Stomach smooth muscle (tissue), 2 donors: ENCODE results near the gene COG5.

ENCODE experiments used
- H3K27ac ChIP-seq: one replicate; pipeline ENCODE4 v1.7.0; 2013; ENCODE audit warnings: mild to moderate bottlenecking, low read length, inconsistent platforms
- H3K27me3 ChIP-seq, 2 donors: one replicate each; pipeline ENCODE4 v1.7.0; 2013; ENCODE audit warnings: low read length in 2 of 2; ENCODE audit not compliant: insufficient read depth in 2 of 2, control insufficient read depth in 1 of 2
- H3K36me3 ChIP-seq, 2 donors: one replicate each; pipeline ENCODE4 v1.7.0; 2013; ENCODE audit warnings: low read length in 2 of 2; ENCODE audit not compliant: control insufficient read depth in 2 of 2, insufficient read depth in 2 of 2
- H3K4me1 ChIP-seq: one replicate; pipeline ENCODE4 v1.7.0; 2013; ENCODE audit warnings: low read length; ENCODE audit not compliant: control insufficient read depth, insufficient read depth
- H3K4me3 ChIP-seq, 2 donors: one replicate each; pipeline ENCODE4 v1.7.0; 2013; ENCODE audit warnings: low read length in 2 of 2
- H3K9ac ChIP-seq, 2 donors: one replicate each; pipeline ENCODE4 v1.7.0; 2013; ENCODE audit warnings: low read length in 2 of 2, mild to moderate bottlenecking in 1 of 2
- H3K9me3 ChIP-seq, 2 donors: one replicate each; pipeline ENCODE4 v1.7.0; 2013; ENCODE audit warnings: low read length in 2 of 2; ENCODE audit not compliant: control insufficient read depth in 2 of 2
- donor health status: healthy.
- donor health status: Pancreatic carcinoma.

The COG5 gene

GRCh38 chr7:107190090-107190489 is 373.6 kb downstream of the COG5 start:
- Histone ChIP-seq H3K4me3 (no peak overlapping the region), H3K36me3 (peaks cover 23 to 29% of the 10 kb centered on the region in 2 donors), H3K9ac (no peak overlapping the region), H3K27me3 (no peaks in the 10 kb centered on the region), H3K27ac (no peak overlapping the region), H3K9me3 (no peaks in the 10 kb centered on the region), H3K4me1 (no peaks in the 10 kb centered on the region)

- no peaks in the 10 kb centered on the region for H3K27me3 ChIP-seq
- H3K36me3 ChIP-seq = peaks cover 25 to 39% of the 10 kb centered on the region in 2 donors
- no peaks in the 10 kb centered on the region for H3K9me3 ChIP-seq
- H3K9ac ChIP-seq = no peak overlapping the region
- H3K4me1 ChIP-seq = no peaks in the 10 kb centered on the region
- no peak overlapping the region for H3K27ac ChIP-seq
- no peak overlapping the region for H3K4me3 ChIP-seq
These were observed 375.9 kb downstream of the COG5 start for GRCh38 chr7:107187774-107188173.

- Histone ChIP-seq H3K9me3 (no peaks in the 10 kb centered on the region), H3K36me3 (peaks cover 23 to 36% of the 10 kb centered on the region in 2 donors), H3K27me3 (no peaks in the 10 kb centered on the region), H3K4me1 (no peaks in the 10 kb centered on the region), H3K27ac (no peak overlapping the region), H3K4me3 (no peak overlapping the region), H3K9ac (no peak overlapping the region)
These were observed 377.5 kb downstream of the COG5 start for GRCh38 chr7:107186240-107186639.

- Histone ChIP-seq H3K4me3 (no peak overlapping the region), H3K36me3 (peaks cover 22 to 31% of the 10 kb centered on the region in 2 donors), H3K9me3 (no peaks in the 10 kb centered on the region), H3K27ac (no peak overlapping the region), H3K4me1 (no peaks in the 10 kb centered on the region), H3K27me3 (no peaks in the 10 kb centered on the region), H3K9ac (no peak overlapping the region)
These were observed 378.0 kb downstream of the COG5 start for GRCh38 chr7:107185716-107186115.

DNA sequence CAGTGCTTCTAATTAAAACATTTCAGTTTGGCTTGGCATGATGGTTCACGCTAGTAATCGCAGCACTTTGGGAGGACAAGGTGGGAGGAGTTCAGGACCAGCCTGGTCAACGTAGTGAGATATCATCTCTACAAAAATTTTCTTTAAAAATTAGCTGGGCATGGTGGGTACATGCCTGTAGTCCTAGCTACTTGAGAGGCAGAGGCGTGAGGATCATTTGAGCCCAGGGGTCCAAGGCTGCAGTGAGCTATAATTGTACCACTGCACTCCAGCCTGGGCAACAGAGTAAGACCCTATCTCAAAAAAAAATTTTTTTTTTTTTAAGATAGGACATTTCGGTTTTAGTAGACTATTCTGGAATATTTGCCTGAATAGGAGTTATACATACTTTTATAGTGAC is 382.5 kb downstream of the COG5 start:
- H3K27ac ChIP-seq = no peak overlapping the region
- no peaks in the 10 kb centered on the region for H3K27me3 ChIP-seq
- H3K4me1 ChIP-seq = peaks cover 3% of the 10 kb centered on the region
- no peaks in the 10 kb centered on the region for H3K9me3 ChIP-seq
- H3K4me3 ChIP-seq = no peak overlapping the region
- H3K9ac ChIP-seq = no peak overlapping the region
- H3K36me3 ChIP-seq = peaks cover 8 to 16% of the 10 kb centered on the region in 2 donors

- no peaks in the 10 kb centered on the region for H3K9me3 ChIP-seq
- H3K27ac ChIP-seq = no peak overlapping the region
- no peak overlapping the region for H3K9ac ChIP-seq
- peaks cover 5 to 11% of the 10 kb centered on the region in 2 donors for H3K36me3 ChIP-seq
- H3K4me1 ChIP-seq = peaks cover 3% of the 10 kb centered on the region
- H3K4me3 ChIP-seq = no peak overlapping the region
- H3K27me3 ChIP-seq = no peaks in the 10 kb centered on the region
These were observed 383.3 kb downstream of the COG5 start for GRCh38 chr7:107180378-107180777.

DNA sequence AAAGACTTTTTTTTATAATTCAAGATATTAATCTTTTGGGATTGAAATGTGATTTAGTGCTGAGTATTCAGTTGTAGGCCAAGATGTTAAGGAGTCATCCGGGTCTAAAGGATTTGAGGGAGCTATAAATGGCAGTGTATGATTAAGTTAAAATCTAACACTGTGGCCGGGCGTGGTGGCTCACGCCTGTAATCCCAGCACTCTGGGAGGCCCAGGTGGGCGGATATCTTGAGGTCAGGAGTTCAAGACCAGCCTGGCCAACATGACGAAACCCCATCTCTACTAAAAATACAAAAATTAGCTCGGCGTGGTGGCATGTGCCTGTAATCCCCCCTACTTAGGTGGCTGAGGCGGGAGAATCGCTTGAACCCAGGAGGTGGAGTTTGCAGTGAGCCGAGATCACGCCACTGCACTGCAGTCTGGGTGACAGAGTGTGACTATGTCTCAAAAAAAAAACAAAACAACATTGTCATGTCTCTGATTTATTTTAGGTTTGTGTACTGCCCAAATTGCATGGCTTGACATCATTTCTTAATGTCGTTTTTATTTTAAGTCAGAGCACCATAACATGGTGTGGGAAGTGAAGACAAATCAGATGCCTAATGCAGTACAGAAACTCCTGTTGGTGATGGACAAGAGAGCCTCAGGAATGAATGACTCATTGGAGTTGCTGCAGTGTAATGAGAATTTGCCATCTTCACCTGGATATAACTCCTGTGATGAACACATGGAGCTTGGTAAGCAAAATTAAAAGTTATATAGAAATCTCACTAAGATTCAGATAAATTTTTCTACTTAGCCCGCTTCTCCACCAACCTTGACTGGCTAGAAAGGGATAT is 384.2 kb downstream of the COG5 start:
- H3K4me1 ChIP-seq = peaks cover 4% of the 10 kb centered on the region
- H3K27ac ChIP-seq = no peak overlapping the region

DNA sequence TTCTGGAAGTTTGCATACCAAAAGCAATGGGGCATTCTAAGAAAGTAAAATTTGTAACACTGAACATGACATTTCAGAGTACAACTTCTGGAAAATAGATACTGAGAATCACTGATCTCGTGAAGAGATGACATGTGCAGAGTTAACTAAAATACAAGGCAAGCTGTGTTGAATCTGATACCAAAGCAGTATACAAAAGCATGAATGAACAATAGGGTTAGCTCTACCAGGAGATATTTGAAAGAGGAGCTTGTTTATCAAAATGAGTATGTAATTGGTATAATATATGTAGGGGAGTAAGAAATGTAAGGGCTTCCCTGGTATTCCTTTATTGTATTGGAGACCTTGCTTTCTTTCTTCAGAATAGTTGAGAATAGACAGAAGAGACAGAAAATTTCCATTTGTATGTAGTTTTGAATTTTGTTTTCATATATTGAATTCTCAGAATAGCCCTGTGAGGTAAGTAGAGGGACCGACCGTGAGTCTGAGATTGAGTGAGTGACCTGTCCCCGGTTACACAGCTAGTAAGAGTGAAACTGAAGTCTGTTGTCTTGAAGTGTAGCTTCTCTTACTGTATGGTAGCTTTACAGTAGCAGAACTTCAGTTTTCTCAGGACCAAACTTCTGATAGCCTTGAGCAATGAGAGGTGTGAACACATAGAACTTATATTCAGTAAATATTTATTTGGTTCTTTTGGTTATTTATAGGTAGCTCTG is 389.9 kb downstream of the COG5 start:
- H3K27me3 ChIP-seq = no peaks in the 10 kb centered on the region
- H3K36me3 ChIP-seq = no peaks in the 10 kb centered on the region
- no peaks in the 10 kb centered on the region for H3K9me3 ChIP-seq
- H3K4me1 ChIP-seq = peaks cover 12% of the 10 kb centered on the region
- no peak overlapping the region for H3K4me3 ChIP-seq
- H3K27ac ChIP-seq = no peak overlapping the region
- H3K9ac ChIP-seq = no peak overlapping the region

More for the DNA sequence above, 384.2 kb downstream of the COG5 start:
- Histone ChIP-seq H3K9ac (no peak overlapping the region), H3K9me3 (no peaks in the 10 kb centered on the region), H3K36me3 (peaks cover 3 to 11% of the 10 kb centered on the region in 2 donors), H3K4me3 (no peak overlapping the region), H3K27me3 (no peaks in the 10 kb centered on the region)

- Histone ChIP-seq H3K4me1 (peaks cover 12% of the 10 kb centered on the region), H3K27ac (no peak overlapping the region), H3K4me3 (no peak overlapping the region)
These were observed 390.5 kb downstream of the COG5 start for GRCh38 chr7:107173191-107173590.

DNA sequence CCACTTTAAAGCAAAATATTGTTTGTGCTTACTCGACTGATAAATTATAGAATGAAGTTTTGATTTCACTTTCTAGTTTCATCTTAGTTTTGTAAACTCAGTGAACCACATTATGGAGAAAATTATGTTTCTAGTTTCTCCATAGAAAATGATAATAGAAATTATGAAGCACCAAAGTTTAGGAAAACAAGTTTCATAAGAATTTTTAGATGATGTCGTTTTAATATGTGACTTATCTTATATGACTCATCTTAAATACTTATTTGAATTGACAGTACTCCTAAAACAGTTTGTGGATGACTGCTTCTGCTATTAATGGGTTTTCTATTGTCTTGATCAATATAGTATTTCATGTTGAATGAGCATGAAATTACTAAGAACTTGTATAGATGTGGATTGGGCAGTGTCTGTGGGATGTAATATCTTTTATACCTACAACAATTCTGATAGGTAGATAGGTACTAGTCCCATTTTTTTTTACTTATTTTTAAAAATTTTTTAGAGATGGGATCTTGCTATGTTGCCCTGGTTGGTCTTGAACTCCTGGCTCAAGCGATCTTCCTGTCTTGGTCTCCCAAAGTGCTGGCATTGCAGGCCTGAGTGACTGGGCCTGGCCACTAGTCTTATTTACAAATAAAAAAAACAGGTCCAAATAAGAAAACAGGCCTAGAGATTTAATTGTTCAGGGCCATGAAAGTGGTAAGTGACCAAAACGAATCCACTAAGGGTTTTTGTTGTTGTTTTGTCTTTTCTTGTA is 391.3 kb downstream of the COG5 start:
- Histone ChIP-seq H3K27me3 (no peaks in the 10 kb centered on the region), H3K27ac (no peak overlapping the region), H3K4me1 (peaks cover 12% of the 10 kb centered on the region), H3K9me3 (no peaks in the 10 kb centered on the region), H3K4me3 (no peak overlapping the region), H3K36me3 (no peaks in the 10 kb centered on the region), H3K9ac (no peak overlapping the region)

More at GRCh38 chr7:107173191-107173590, 390.5 kb downstream of the COG5 start:
- no peaks in the 10 kb centered on the region for H3K9me3 ChIP-seq
- no peak overlapping the region for H3K9ac ChIP-seq
- no peaks in the 10 kb centered on the region for H3K36me3 ChIP-seq
- no peaks in the 10 kb centered on the region for H3K27me3 ChIP-seq
